HUES64 (cell line): ENCODE results near the gene NDUFV3.
A peak's percentile ranks its signal among the peaks of the same experiment; 100 is the strongest.
"Not testable (repeated sequence)": the region's sequence is repeated elsewhere in the genome, so short reads cannot be mapped to it uniquely, and the experiment has no call there.

ENCODE experiments used
- H3K27ac ChIP-seq: 2 replicates; pipeline ENCODE4 v1.7.0; 2013; ENCODE audit warnings: low read depth, low read length, inconsistent platforms
- H3K27me3 ChIP-seq: 2 replicates; pipeline ENCODE4 v1.6.1; 2013; ENCODE audit warnings: mild to moderate bottlenecking, low read length; ENCODE audit not compliant: insufficient read depth
- H3K36me3 ChIP-seq: 2 replicates; pipeline ENCODE4 v1.6.1; 2013; ENCODE audit warnings: mild to moderate bottlenecking, low read length; ENCODE audit not compliant: insufficient read depth
- H3K4me1 ChIP-seq: 2 replicates; pipeline ENCODE4 v1.6.1; 2013; ENCODE audit warnings: mild to moderate bottlenecking, low read length, moderate library complexity; ENCODE audit not compliant: insufficient read depth
- H3K4me3 ChIP-seq: 2 replicates; pipeline ENCODE4 v1.5.1; 2013; ENCODE audit warnings: mild to moderate bottlenecking, low read length, moderate library complexity
- H3K9ac ChIP-seq: 2 replicates; pipeline ENCODE4 v1.6.1; 2013; ENCODE audit warnings: mild to moderate bottlenecking, low read depth, low read length
- H3K9me3 ChIP-seq: 2 replicates; pipeline ENCODE4 v1.6.1; 2013; ENCODE audit warnings: low read depth, low read length; ENCODE audit not compliant: insufficient read depth
- WGBS: fragments of 150-250, 120-280 bp; methylation state at CpG from one replicate; pipeline ENCODE4 v1.1.7; 2013; ENCODE audit warnings: missing lambda C conversion rate; 5-methylcytosine and 5-hydroxymethylcytosine counted together

Gene NDUFV3

DNA sequence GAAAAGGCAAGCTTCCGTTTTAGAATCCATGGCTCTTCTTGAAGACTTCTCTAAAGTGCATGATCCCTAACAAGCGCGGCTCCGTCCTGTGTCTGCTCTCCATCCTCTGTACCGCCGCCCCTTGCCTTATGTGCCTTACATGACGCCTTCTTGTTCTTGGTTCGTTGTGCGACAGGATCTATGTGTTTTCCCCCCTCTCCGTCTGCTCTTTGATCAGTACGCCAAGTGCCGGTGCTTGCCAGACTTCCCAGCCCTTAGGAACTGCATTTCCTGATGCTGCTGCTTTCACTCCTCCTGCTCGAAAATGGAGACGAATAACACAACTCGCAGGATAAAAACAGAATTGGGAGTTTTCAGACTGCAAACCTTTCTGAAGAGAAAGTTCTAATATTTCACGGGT lies 13.1 kb downstream of the NDUFV3 start:
- Histone ChIP-seq H3K9ac (no peak overlapping the region), H3K36me3 (peaks cover 90% of the 10 kb centered on the region), H3K27me3 (no peaks in the 10 kb centered on the region), H3K9me3 (no peaks in the 10 kb centered on the region; the same call in 1 of the 2 replicates), H3K27ac (no peak overlapping the region), H3K4me1 (no peaks in the 10 kb centered on the region), H3K4me3 (no peak overlapping the region)
- 97% methylated on average over 16 of the region's 16 CpGs for WGBS

- H3K4me3 ChIP-seq, H3K9me3 ChIP-seq, H3K4me1 ChIP-seq, H3K27me3 ChIP-seq, H3K9ac ChIP-seq, H3K27ac ChIP-seq: not testable (repeated sequence)
- peaks cover 80% of the 10 kb centered on the region for H3K36me3 ChIP-seq
- WGBS, result 95% methylated on average over 9 of the region's 9 CpGs
Observed at GRCh38 chr21:42908484-42908883, 15.4 kb downstream of the NDUFV3 start.

- not testable (repeated sequence) for H3K9ac ChIP-seq, H3K4me1 ChIP-seq, H3K9me3 ChIP-seq, H3K4me3 ChIP-seq, H3K27ac ChIP-seq, H3K27me3 ChIP-seq
- peaks cover 49% of the 10 kb centered on the region for H3K36me3 ChIP-seq
- WGBS, result 98% methylated on average over 6 of the region's 6 CpGs
Observed at GRCh38 chr21:42911920-42912319, 18.8 kb downstream of the NDUFV3 start.

GRCh38 chr21:42913476-42913875 lies 20.4 kb downstream of the NDUFV3 start:
- no peaks in the 10 kb centered on the region for H3K4me1 ChIP-seq
- H3K4me3 ChIP-seq, result no peak overlapping the region
- no peak overlapping the region for H3K9ac ChIP-seq
- H3K27ac ChIP-seq, result no peak overlapping the region
- H3K9me3 ChIP-seq, result no peaks in the 10 kb centered on the region
- peaks cover 35% of the 10 kb centered on the region for H3K36me3 ChIP-seq
- H3K27me3 ChIP-seq, result no peaks in the 10 kb centered on the region
- 78% methylated on average over 7 of the region's 7 CpGs for WGBS

- Histone ChIP-seq H3K27me3 (no peaks in the 10 kb centered on the region), H3K4me3 (no peak overlapping the region), H3K4me1 (no peaks in the 10 kb centered on the region), H3K9me3 (no peaks in the 10 kb centered on the region), H3K27ac (no peak overlapping the region), H3K9ac (no peak overlapping the region), H3K36me3 (no peaks in the 10 kb centered on the region; the same call in 1 of the 2 replicates)
- 94% methylated on average over 4 of the region's 6 CpGs for WGBS
Observed at GRCh38 chr21:42918291-42918690, 25.2 kb downstream of the NDUFV3 start.

DNA sequence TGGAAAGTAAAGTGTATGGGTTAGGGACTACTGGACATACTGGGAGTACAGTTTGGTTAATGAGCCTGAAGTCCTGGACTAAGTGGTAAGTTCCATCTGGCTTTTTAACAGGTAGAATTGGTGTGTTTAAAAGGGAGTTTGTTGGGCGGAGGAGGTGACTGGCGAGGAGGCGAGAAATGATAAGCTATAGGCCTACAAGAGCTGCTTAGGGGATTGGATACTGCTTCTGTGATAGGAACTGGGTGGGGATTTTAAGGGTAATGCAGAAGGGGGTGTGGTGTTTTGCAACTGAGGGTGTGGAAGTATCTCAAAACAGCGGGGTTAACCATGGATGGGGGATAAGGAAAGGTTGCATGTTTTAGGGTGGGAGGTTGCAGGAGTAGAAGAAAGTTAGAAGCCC lies 28.8 kb downstream of the NDUFV3 start:
- no peaks in the 10 kb centered on the region for H3K9me3 ChIP-seq
- no peak overlapping the region for H3K27ac ChIP-seq
- peaks cover 11% of the 10 kb centered on the region for H3K4me1 ChIP-seq
- H3K27me3 ChIP-seq, result no peaks in the 10 kb centered on the region
- no peak overlapping the region for H3K4me3 ChIP-seq
- no peak overlapping the region for H3K9ac ChIP-seq
- 96% methylated on average over 4 of the region's 4 CpGs for WGBS
- H3K36me3 ChIP-seq, result no peaks in the 10 kb centered on the region; the same call in 1 of the 2 replicates

DNA sequence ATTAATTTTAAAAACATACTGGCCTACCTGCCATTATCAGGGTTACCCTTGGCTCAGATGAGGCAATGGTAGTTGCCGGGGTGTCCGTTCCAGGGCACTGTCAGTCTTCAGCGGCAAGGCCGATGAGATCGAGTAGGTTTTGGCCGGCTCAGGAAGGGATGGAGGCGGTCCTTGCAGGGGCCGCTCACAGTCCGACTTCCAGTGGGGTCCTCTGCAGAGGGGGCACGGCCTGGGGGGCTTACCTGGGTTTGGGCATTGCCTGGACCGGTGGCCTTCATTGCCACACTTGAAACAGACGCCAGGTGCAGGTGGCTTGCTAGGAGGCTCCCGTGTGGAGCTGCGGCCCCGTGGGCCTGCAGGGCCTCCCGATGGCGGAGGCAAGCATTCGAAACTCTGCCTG lies 29.8 kb downstream of the NDUFV3 start:
- Histone ChIP-seq H3K27ac (no peak overlapping the region), H3K4me1 (peaks cover 16% of the 10 kb centered on the region), H3K4me3 (no peak overlapping the region), H3K9me3 (no peaks in the 10 kb centered on the region), H3K27me3 (no peaks in the 10 kb centered on the region), H3K9ac (no peak overlapping the region; the same call in 1 of the 2 replicates), H3K36me3 (no peaks in the 10 kb centered on the region; the same call in 1 of the 2 replicates)
- WGBS, result 95% methylated on average over 18 of the region's 18 CpGs

GRCh38 chr21:42923553-42924432 lies 30.7 kb downstream of the NDUFV3 start:
- WGBS, result 29% methylated on average over 18 of the region's 18 CpGs
- H3K9me3 ChIP-seq, result no peaks in the 10 kb centered on the region
- H3K4me3 ChIP-seq, result peak overlapping the region; percentile 9; the same call in 1 of the 2 replicates
- peak overlapping the region; percentile 58 for H3K9ac ChIP-seq
- no peaks in the 10 kb centered on the region; the same call in 1 of the 2 replicates for H3K36me3 ChIP-seq
- peaks cover 18% of the 10 kb centered on the region for H3K4me1 ChIP-seq
- peak overlapping the region; percentile 54 for H3K27ac ChIP-seq
- no peaks in the 10 kb centered on the region for H3K27me3 ChIP-seq

- H3K27me3 ChIP-seq, result no peaks in the 10 kb centered on the region
- H3K9ac ChIP-seq, result peak overlapping the region; percentile 58
- peak overlapping the region; percentile 54 for H3K27ac ChIP-seq
- WGBS, result 73% methylated on average over 6 of the region's 6 CpGs
- peak overlapping the region; percentile 9; the same call in 1 of the 2 replicates for H3K4me3 ChIP-seq
- peaks cover 18% of the 10 kb centered on the region for H3K4me1 ChIP-seq
- H3K36me3 ChIP-seq, result no peaks in the 10 kb centered on the region; the same call in 1 of the 2 replicates
- H3K9me3 ChIP-seq, result no peaks in the 10 kb centered on the region
Observed at GRCh38 chr21:42924433-42924751, 31.3 kb downstream of the NDUFV3 start.

GRCh38 chr21:42925114-42925926 lies 32.2 kb downstream of the NDUFV3 start, which contains the start of gene ERVH48-1:
ERVH48-1 (minus strand) TSS chr21:42925630; CDS start chr21:42919006, 6,624 bp downstream.
- Histone ChIP-seq H3K27me3 (no peaks in the 10 kb centered on the region), H3K9me3 (no peaks in the 10 kb centered on the region), H3K4me1 (peaks cover 18% of the 10 kb centered on the region), H3K36me3 (no peaks in the 10 kb centered on the region; the same call in 1 of the 2 replicates), H3K9ac (peak within 1 kb of the TSS; percentile 58), H3K27ac (peak within 1 kb of the TSS; percentile 54), H3K4me3 (peak within 1 kb of the TSS; percentile 9; the same call in 1 of the 2 replicates)
- WGBS, result 90% methylated on average over 29 of the region's 29 CpGs
